Measurements from ENCODE around the gene SYNGR2.

- TF ChIP-seq CTCF (IDR thresholded peaks at IDR 0.05) = no peak
- no peak for TF ChIP-seq POLR2A (IDR thresholded peaks at IDR 0.05)
These were observed 38.9 kb upstream of the SYNGR2 start for GRCh38 chr17:78129351-78130089.

Measured in thyroid gland (tissue), 4 donors.